HG02973 (cell line): Measurements from ENCODE around the gene MUC16.
"Not testable (repeated sequence)": the region's sequence is repeated elsewhere in the genome, so short reads cannot be mapped to it uniquely, and the experiment has no call there.

Experiments used
- ATAC-seq: cut with Tn5 transposase; IDR thresholded peaks from one replicate; pipeline ENCODE4 v1.9.1; 2021; ENCODE audit warnings: moderate library complexity; ENCODE audit not compliant: unreplicated experiment

MUC16 gene

DNA sequence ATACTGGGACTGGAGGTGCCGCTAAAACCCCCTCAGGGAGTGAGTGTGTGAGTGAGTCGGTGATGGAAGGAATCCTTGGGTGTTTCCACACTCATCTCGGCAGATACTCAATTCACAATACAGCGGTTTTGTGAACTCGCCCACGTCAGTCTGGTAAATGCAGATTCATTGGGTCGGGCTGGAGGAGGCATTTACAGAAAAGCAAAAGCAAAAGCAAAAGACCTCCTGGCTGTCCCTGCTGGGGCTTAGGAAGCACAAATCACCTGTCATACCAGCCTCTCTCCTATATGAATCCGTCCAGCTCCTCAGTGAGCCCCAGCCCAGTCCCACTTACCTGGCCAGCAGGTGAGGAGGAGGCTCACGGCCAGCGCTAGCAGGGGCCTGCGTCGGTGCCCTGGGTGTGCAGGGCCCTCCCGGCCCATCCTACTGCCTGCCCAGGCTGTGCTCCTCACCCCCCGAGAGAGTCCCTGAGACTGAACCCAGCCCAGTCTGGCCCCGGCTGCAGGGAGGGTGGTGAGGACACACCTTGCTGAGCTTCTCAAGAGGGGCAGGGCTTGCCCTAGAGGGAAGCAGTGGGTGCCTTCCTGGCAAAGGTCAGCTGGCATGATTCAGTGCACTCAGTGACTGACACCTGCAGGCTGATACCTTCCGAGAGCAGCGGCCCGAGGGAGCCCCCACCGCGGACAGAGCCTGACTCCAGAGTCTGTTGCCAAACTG is at the start of gene MUC16:
Gene MUC16 (minus strand): TSS at position 475 of the 717 bp plus-strand sequence.
- no peak for ATAC-seq

- ATAC-seq = no peak
Observed at GRCh38 chr19:9058905-9059667, 48.9 kb upstream of the MUC16 start.

DNA sequence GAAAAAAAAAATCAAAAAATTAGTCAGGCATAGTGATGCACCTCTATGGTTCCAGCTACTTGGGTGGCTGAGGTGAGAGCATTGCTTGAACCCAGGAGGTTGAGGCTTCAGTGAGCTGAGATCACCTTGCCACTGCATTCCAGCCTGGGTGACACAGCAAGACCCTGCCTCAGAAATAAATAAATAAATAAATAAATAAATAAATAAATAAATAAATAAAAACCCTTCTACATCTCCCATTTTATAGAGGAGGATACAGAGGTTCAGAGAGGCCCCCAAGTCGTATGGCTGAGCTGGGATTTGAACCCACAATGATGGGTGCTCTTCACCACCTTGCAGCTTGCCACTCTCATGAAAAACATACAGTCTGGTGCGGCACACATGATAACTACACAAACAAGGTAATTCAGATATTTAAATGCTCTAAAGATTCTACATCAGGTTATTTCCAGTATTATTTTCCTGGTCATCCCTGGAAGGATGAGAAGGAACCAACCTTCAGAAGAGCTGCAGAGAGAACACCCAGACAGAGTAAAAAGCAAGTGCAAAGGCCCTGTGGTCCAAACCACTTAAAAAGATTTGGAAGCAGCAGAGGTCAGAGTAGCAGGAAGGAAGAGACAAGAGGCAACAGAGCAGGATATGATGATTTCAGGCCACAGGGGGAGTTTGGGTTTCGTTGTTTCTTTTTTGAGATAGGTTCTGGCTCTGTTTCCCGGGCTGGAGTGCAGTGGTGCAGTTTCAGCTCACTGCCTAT is 47.5 kb upstream of the MUC16 start:
- ATAC-seq = no peak

DNA sequence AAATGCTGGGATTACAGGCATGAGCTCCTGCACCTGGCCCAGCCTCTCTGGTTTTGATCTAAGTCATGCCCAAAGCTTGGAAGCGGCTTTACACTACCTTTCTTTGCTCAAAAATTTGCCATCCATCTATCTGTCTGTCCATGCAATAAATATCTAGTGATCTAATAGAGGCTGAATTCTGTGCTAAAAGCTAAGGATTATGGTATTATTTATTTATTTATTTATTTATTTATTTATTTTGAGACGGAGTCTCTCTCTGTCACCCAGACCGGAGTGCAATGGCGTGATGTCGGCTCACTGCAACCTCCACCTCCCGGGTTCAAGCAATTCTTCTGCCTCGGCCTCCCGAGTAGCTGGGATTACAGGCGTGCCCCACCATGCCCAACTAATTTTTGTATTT is 45.9 kb upstream of the MUC16 start:
- not testable (repeated sequence) for ATAC-seq

- no peak for ATAC-seq
Observed at GRCh38 chr19:9054765-9055164, 44.6 kb upstream of the MUC16 start.

- no peak for ATAC-seq
Observed at GRCh38 chr19:9054207-9054606, 44.0 kb upstream of the MUC16 start.

- not testable (repeated sequence) for ATAC-seq
Observed at GRCh38 chr19:9053674-9054073, 43.5 kb upstream of the MUC16 start.

DNA sequence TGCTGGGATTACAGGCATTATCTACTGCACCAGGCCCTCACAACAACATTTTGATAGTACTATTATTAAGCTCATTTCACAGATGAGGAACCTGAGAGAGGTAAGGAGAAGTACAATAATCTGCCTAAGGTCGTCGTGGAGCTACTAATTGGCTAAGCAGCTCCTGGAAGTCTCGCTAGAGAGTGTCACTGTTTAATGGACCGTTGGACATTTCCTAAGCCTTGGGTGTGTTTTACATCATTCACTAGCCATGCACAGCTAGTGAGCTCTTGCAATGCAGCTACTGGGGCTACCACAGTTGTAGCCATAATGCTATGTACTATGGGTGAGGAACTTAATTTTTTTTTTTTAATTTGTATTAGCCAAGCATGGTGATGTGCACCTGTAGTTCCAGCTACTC is 42.7 kb upstream of the MUC16 start:
- ATAC-seq = no peak

DNA sequence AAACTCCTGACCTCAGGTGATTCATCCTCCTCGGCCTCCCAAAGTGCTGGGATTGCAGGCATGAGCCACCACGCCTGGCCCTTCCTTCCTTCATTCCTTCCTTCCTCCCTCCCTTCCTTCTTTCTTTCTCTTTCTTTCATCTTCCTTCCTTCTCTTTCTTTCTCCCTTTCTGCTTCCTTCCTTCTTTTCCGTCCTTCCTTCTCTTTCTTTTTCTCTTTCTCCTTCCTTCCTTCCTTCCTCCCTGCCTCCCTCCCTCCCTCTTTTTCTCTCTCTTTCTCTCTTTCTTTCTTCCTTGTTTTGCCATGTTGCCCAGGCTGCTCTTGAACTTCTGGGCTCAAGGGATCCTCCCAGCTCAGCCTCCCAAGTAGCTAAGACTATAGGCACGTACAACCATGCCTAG is 36.5 kb upstream of the MUC16 start:
- no peak for ATAC-seq

- ATAC-seq = no peak
Observed at GRCh38 chr19:9044449-9044848, 34.2 kb upstream of the MUC16 start.

GRCh38 chr19:9043524-9043923 is 33.3 kb upstream of the MUC16 start:
- ATAC-seq = no peak

GRCh38 chr19:9041023-9041422 is 30.8 kb upstream of the MUC16 start:
- no peak for ATAC-seq

GRCh38 chr19:9040131-9040530 is 29.9 kb upstream of the MUC16 start:
- ATAC-seq = no peak

GRCh38 chr19:9039728-9040127 is 29.5 kb upstream of the MUC16 start:
- no peak for ATAC-seq

DNA sequence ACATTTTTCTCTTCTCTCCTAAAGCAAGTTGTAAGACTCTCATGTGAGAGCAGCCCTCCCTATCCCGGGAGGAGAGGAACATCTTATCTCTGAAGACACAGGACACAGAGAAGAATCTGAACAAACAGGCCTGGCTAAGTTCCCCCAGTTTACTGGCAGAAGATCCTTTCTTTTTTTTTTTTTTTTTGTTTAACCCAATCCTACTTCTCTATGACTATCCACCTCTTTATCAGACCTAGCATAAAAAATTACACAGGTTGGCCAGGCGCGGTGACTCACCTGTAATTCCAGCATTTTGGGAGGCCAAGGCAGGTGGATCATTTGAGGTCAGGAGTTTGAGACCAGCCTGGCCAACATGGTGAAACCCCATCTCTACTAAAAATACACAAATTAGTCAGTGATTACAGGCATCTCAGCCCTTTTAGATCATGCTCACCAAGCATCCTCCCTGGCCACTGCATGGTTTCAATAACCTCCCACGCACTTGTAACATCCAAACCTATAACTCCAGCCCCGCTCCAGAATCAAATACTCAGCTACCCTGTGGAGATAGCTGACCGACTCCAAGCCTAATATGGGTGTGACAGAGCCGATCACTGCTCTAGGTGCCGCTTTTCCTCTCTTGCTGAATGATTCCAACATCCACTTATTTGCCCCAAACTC is 27.3 kb upstream of the MUC16 start:
- no peak for ATAC-seq

GRCh38 chr19:9032136-9032631 is 22.0 kb upstream of the MUC16 start:
- no peak for ATAC-seq

DNA sequence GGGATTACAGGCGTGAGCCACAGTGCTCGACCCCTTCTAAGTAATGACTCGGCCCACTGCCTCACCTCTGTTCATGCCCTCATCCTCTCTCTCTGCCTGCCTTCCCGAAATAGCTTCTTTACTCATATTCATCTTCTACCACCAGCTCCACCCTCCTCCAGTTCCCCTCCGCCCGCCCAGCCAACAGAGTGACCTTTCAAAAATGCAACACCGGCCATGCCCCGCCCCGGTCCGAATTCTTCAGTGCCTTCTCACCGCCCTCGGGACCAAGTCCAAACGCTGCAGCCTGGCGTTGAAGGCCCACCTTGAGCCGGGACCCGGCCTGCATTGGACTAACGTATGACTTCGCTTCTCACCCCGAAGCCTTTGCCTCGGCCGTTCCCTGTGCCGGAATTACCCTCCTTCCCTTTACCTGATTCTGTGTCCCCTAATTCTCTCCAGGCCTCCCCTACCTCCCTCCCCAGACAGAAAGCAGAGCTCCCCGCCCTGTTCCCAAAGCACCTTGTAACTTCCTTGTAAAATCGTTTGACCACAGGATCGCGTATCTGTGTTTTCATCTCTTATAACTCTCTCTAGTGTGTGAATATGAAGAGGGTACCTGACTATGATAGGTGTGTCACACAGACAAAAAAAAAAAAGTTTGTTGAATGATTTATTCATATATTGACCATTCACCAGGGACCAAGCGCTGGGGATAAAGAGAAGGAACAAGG is 8.1 kb upstream of the MUC16 start:
- no peak for ATAC-seq

- ATAC-seq = no peak
Observed at GRCh38 chr19:9014803-9015202, 4.6 kb upstream of the MUC16 start.

DNA sequence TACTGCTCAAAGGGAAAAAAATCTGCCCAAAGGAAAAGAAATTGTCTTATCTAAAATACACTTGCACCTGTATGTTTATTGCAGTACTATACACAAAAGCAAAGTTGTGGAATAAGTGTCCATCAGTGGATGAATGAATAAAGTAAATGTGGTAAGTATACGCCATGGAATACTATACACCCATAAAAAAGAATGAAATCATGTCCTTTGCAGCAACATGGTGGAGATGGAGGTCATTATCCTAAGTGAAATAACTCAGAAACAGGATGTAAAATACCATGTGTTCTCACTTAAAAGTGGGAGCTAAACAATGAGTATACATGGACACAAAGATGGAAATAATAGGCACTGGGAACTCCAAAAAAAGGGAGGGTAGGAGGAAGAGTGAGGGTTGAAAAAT is 3.8 kb upstream of the MUC16 start:
- ATAC-seq = no peak

GRCh38 chr19:9011875-9012274 is 1.7 kb upstream of the MUC16 start:
- no peak for ATAC-seq
